HepG2 (cell line): ENCODE results near the gene SOWAHD. TPM values are rescaled to one million over a fixed set of nuclear protein-coding genes. Genes with fewer than 3 reads are reported as not detected.

Source experiments
- ATAC-seq: fragments of 200-7000 bp; cut with Tn5 transposase; 3 replicates; pipeline ENCODE4 v1.9.1; 2020; ENCODE audit warnings: mild to moderate bottlenecking, moderate library complexity
- BruUV-seq: library from RNA; stranded (reverse); fragments of 400-500 nt; replicated peaks from 2 replicates; lab custom pipeline; 2021; lab: Mats Ljungman, UMichigan
- CTCF ChIA-PET: fragments of 300-600 bp; formaldehyde crosslinking; extraction: SDS; loops from one replicate; lab custom pipeline; 2021; ENCODE audit warnings: low total read pairs, inconsistent platforms, low intra/inter-chr PET ratio; lab: Yijun Ruan, JAX
- POLR2A ChIA-PET: fragments of 350-600 bp; sonication (Branson Sonifier 250); formaldehyde crosslinking; loops from one replicate; lab custom pipeline; 2020; ENCODE audit warnings: antibody characterized with exemption, inconsistent platforms; lab: Yijun Ruan, JAX
- DNase-seq: peaks from one replicate; pipeline ENCODE4 v3.0.0-alpha.2; 2015; ENCODE audit warnings: low spot score
- FAIRE-seq: peaks from 3 replicates; lab custom pipeline; 2011; peaks lifted over from hg19 to GRCh38; lab: Jason Lieb, UNC
- H2AFZ ChIP-seq: one replicate; pipeline ENCODE4 v1.6.1; 2011; ENCODE audit warnings: low read length, inconsistent platforms
- H3K27ac ChIP-seq: fragments of 300-600 bp; 3 replicates; pipeline ENCODE4 v1.8.0; 2011; ENCODE audit warnings: mixed run types, mild to moderate bottlenecking, mixed read lengths, low read length, inconsistent platforms; ENCODE audit not compliant: insufficient read depth; ENCODE audit errors: extremely low read length
- H3K27me3 ChIP-seq, 2 experiments: fragments of 200-600 bp in 1 of 2; 2 replicates in 1 of 2; 3 replicates in 1 of 2; pipeline versions ENCODE4 v1.6.0 to v1.8.0; 2011; ENCODE audit warnings: low read length in 2 of 2, mild to moderate bottlenecking in 2 of 2, moderate library complexity in 2 of 2, inconsistent platforms in 1 of 2; ENCODE audit not compliant: insufficient read depth in 2 of 2, control insufficient read depth in 1 of 2
- H3K36me3 ChIP-seq, 2 experiments: fragments of 200-600 bp in 1 of 2; replicated peaks in 1 of 2; 2 replicates in 1 of 2; 3 replicates in 1 of 2; pipeline versions ENCODE4 v1.5.1 to v1.8.0; 2011; ENCODE audit warnings: low read length in 2 of 2, inconsistent platforms in 1 of 2; ENCODE audit not compliant: insufficient read depth in 2 of 2, control insufficient read depth in 1 of 2
- H3K4me1 ChIP-seq: 2 replicates; pipeline ENCODE4 v1.5.1; 2012; ENCODE audit warnings: low read length, inconsistent platforms; ENCODE audit not compliant: insufficient read depth
- H3K4me2 ChIP-seq: 2 replicates; pipeline ENCODE4 v1.6.0; 2011; ENCODE audit warnings: low read depth, low read length, inconsistent platforms
- H3K4me3 ChIP-seq, 3 experiments: fragments of 200-600 bp in 1 of 3; sonication (generic), shearing (Covaris generic) in 1 of 3; replicated peaks in 1 of 3; 2 replicates each; pipeline ENCODE4 v1.5.1; 2011 to 2016; ENCODE audit warnings: low read length in 3 of 3, inconsistent platforms in 2 of 3, low read depth in 2 of 3, mild to moderate bottlenecking in 2 of 3, control low read depth in 1 of 3, mixed read lengths in 1 of 3; ENCODE audit not compliant: insufficient read depth in 1 of 3
- H3K79me2 ChIP-seq: one replicate; pipeline ENCODE4 v1.6.1; 2011; ENCODE audit warnings: low read length, inconsistent platforms; ENCODE audit not compliant: insufficient read depth
- H3K9ac ChIP-seq: 2 replicates; pipeline ENCODE4 v1.6.0; 2011; ENCODE audit warnings: mild to moderate bottlenecking, low read depth, low read length, inconsistent platforms; ENCODE audit not compliant: insufficient read depth
- H3K9me3 ChIP-seq: 2 replicates; pipeline ENCODE4 v1.5.1; 2012; ENCODE audit warnings: mild to moderate bottlenecking, low read length
- H4K20me1 ChIP-seq: 2 replicates; pipeline ENCODE4 v1.6.0; 2011; ENCODE audit warnings: inconsistent platforms, mild to moderate bottlenecking, low read length, moderate library complexity; ENCODE audit not compliant: insufficient read depth
- ELF3 ChIP-seq: IDR thresholded peaks from 2 replicates; pipeline ENCODE4 v1.6.1; 2016; ENCODE audit warnings: missing genetic modification reagents, missing compliant biosample characterization
- HDAC1 ChIP-seq: sonication (generic); formaldehyde crosslinking; IDR thresholded peaks from 2 replicates; pipeline ENCODE4 v1.5.1; 2020; ENCODE audit warnings: mild to moderate bottlenecking, missing genetic modification reagents
- NR2F2 ChIP-seq: IDR thresholded peaks from 2 replicates; pipeline ENCODE4 v1.6.1; 2012; ENCODE audit warnings: low read depth, inconsistent platforms, borderline replicate concordance
- SOX5 ChIP-seq: IDR thresholded peaks from 2 replicates; pipeline ENCODE4 v1.6.1; 2016; ENCODE audit warnings: borderline replicate concordance
- TEAD3 ChIP-seq: optimal IDR thresholded peaks from 2 replicates; pipeline ENCODE3; 2016; ENCODE audit warnings: borderline replicate concordance
- ZNF121 ChIP-seq: sonication (generic); formaldehyde crosslinking; IDR thresholded peaks from 2 replicates; pipeline ENCODE4 v1.5.0; 2020; ENCODE audit warnings: mild to moderate bottlenecking, missing genetic modification reagents
- ZNF292 ChIP-seq: sonication (generic); formaldehyde crosslinking; IDR thresholded peaks from 2 replicates; pipeline ENCODE4 v1.8.1; 2022; ENCODE audit warnings: mild to moderate bottlenecking, low read depth, missing genetic modification reagents, borderline replicate concordance
- ZNF558 ChIP-seq: sonication (generic); formaldehyde crosslinking; IDR thresholded peaks from 2 replicates; pipeline ENCODE4 v1.9.0; 2022; ENCODE audit warnings: mild to moderate bottlenecking, missing genetic modification reagents, borderline replicate concordance
- ZSCAN25 ChIP-seq: sonication (generic); formaldehyde crosslinking; IDR thresholded peaks from 2 replicates; pipeline ENCODE4 v1.8.0; 2022; ENCODE audit warnings: mild to moderate bottlenecking, missing genetic modification reagents
- WGBS: methylation state at CpG from one replicate; pipeline ENCODE4 v1.1.6; 2017; ENCODE audit warnings: low lambda C conversion rate; 5-methylcytosine and 5-hydroxymethylcytosine counted together
- in situ Hi-C: cut with HindIII; loops from 2 replicates; pipeline ENCODE4 v1.10.0; 2017; ENCODE audit warnings: low pct_unique_long_range_greater_than_20kb; ENCODE audit not compliant: extremely low pct_ligation_motif_present
- intact Hi-C: fragments of 100-400 bp; cut with micrococcal nuclease; formaldehyde crosslinking; loops from one replicate; pipeline ENCODE4 v1.10.0; 2022; ENCODE audit not compliant: unreplicated experiment
- polyA plus RNA-seq, 8 experiments: library from polyadenylated mRNA; depleted of rRNA in 3 of 8; stranded (reverse) in 7 of 8; unstranded in 1 of 8; fragments of >200 nt; fragmentation: Illumina TruSeq in 4 of 8; extraction: Trizol in 4 of 8; gene quantifications; 2 replicates each; pipeline versions ENCODE4 v1.2.1 to v1.2.3, GENCODE V29; 2011 to 2016; ENCODE audit warnings: low read depth in 4 of 8, missing spikeins in 1 of 8, mixed read lengths in 1 of 8; ENCODE audit not compliant: insufficient read depth in 1 of 8
- total RNA-seq, 5 experiments: library from RNA; depleted of rRNA; stranded (reverse); fragments of >200 nt; fragmentation: Illumina TruSeq; extraction: Trizol; gene quantifications; 2 replicates each; pipeline ENCODE4 v1.2.3, GENCODE V29; 2016; ENCODE audit warnings: low read depth in 1 of 5
- TF ChIP-seq, protein P1 (sequence below): sonication (generic); formaldehyde crosslinking; IDR thresholded peaks from 2 replicates; pipeline ENCODE4 v1.5.1; 2020; ENCODE audit warnings: mild to moderate bottlenecking, missing genetic modification reagents, borderline replicate concordance
- TF ChIP-seq, protein P2 (sequence below): sonication (generic); formaldehyde crosslinking; IDR thresholded peaks from 2 replicates; pipeline ENCODE4 v1.4.0; 2020; ENCODE audit warnings: missing genetic modification reagents
- TF ChIP-seq, protein P3 (sequence below): sonication (generic); formaldehyde crosslinking; IDR thresholded peaks from 2 replicates; pipeline ENCODE4 v1.8.1; 2023; ENCODE audit warnings: missing genetic modification reagents, mild to moderate bottlenecking, borderline replicate concordance
- TF ChIP-seq, protein P4 (sequence below): sonication (generic); formaldehyde crosslinking; IDR thresholded peaks from 2 replicates; pipeline ENCODE4 v1.4.0; 2020; ENCODE audit warnings: missing genetic modification reagents, low read depth, mild to moderate bottlenecking, borderline replicate concordance

SOWAHD gene
- total and polyA plus RNA-seq, 2 of the 13 experiments (the other 11 are each of a cell fraction or from before 2014, with no cell fraction given): 1.0 to 1.3 TPM

DNA sequence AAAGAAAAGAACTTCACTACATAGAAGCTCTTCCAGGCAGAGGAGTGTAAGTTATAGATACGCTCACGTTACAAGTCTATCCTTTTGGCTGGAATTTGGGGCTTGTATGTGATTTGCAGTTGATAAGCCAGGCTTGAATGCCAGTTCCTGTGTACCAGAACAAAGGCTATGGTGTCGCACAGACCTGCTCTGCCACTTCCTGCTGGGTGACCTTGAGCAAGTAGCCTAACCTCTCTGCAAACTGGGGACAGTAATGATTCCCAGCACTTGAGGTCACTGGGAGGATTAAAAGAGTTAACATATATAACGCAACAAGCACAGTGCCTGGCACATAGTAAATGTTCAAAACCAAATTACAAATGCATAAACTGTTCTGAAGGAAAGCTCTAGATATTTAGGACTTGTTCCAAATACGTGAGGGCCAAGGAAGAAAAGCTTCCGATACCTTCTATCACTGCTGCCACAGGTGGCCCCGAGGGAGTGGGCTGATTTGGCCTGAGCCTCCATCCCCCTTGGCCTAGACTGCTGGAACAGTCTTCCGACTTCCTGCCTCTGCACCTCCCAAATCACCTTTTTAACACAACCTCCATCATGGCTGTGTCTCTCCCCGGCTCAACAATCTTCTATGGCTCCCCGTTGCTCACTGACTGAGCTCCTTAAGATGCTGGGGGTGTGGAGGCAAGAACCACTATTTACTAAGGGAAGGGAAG lies 1.3 kb upstream of the SOWAHD start (continued):
- TF ChIP-seq ZNF121 (CRISPR knock-in tag) (peak; percentile 81), SOX5 (CRISPR knock-in tag) (peak; percentile 15; the same call in 1 of the 2 replicates)
- TF ChIP-seq, all 625 proteins: peak for 12

DNA sequence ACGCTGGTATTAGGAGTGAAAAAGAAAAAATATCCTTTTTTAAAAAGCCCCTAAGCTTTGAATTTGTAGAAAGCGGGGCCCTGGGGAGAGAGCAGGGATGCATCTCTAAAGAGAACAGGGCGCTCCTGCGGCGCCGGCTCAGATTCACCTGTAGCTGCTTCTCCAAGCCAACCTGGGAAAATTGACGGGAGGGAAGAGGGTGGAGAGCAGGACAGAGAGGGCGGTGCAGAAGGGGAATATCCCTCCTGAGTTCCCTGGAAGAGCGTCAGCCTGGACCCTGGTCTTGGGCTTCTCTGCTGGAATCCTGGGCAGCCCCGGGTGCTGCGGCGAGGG lies 776 bp upstream of the SOWAHD start:
- no peak for FAIRE-seq
- in situ Hi-C loops: no loop called here
- Histone ChIP-seq H4K20me1 (no peaks in the 10 kb centered on the region), H3K79me2 (no peaks in the 10 kb centered on the region), H3K36me3 (no peaks in the 10 kb centered on the region), H2AFZ (no peak overlapping the region), H3K27me3 (no peaks in the 10 kb centered on the region), H3K4me2 (peak overlapping the region; percentile 80), H3K4me1 (peaks cover 35% of the 10 kb centered on the region), H3K4me3 (peak overlapping the region; percentile 47 to 69 (median 64); a peak in 5 of 6 replicates), H3K9ac (0 out of 2 replicates have a peak overlapping the region, but pooled peaks have one; percentile 46), H3K27ac (peak overlapping the region; percentile 68), H3K9me3 (no peaks in the 10 kb centered on the region)
- POLR2A ChIA-PET: interaction anchor here (0.9 to 4.5 kb wide), 5 partner anchors 33 to 185 kb away, joined by 3 to 54 read pairs (median 4); partner anchors contain the start of genes RPL39 and UPF3B
- WGBS: 13% methylated on average over 7 of the region's 12 CpGs
- intact Hi-C loops: loop anchor here (1.0 kb wide), 1 partner anchor 150 kb away; no protein-coding TSS in a partner anchor
- no TSS peak for BruUV-seq
- DNase-seq: no peak
- CTCF ChIA-PET: no interaction called here
- peak; percentile 54 for ATAC-seq
- TF ChIP-seq NR2F2 (peak; percentile 71; the same call in 1 of the 2 replicates), ELF3 (CRISPR knock-in tag) (no peak), TEAD3 (CRISPR knock-in tag) (peak; percentile 76), ZSCAN25 (peak; percentile 45; the same call in 1 of the 2 replicates), HDAC1 (CRISPR knock-in tag) (peak; percentile 53; the same call in 1 of the 2 replicates), ZNF558 (no peak), ZNF292 (CRISPR knock-in tag) (0 out of 2 replicates have a peak, but pooled peaks have one; percentile 36)
- TF ChIP-seq, protein P1, sequence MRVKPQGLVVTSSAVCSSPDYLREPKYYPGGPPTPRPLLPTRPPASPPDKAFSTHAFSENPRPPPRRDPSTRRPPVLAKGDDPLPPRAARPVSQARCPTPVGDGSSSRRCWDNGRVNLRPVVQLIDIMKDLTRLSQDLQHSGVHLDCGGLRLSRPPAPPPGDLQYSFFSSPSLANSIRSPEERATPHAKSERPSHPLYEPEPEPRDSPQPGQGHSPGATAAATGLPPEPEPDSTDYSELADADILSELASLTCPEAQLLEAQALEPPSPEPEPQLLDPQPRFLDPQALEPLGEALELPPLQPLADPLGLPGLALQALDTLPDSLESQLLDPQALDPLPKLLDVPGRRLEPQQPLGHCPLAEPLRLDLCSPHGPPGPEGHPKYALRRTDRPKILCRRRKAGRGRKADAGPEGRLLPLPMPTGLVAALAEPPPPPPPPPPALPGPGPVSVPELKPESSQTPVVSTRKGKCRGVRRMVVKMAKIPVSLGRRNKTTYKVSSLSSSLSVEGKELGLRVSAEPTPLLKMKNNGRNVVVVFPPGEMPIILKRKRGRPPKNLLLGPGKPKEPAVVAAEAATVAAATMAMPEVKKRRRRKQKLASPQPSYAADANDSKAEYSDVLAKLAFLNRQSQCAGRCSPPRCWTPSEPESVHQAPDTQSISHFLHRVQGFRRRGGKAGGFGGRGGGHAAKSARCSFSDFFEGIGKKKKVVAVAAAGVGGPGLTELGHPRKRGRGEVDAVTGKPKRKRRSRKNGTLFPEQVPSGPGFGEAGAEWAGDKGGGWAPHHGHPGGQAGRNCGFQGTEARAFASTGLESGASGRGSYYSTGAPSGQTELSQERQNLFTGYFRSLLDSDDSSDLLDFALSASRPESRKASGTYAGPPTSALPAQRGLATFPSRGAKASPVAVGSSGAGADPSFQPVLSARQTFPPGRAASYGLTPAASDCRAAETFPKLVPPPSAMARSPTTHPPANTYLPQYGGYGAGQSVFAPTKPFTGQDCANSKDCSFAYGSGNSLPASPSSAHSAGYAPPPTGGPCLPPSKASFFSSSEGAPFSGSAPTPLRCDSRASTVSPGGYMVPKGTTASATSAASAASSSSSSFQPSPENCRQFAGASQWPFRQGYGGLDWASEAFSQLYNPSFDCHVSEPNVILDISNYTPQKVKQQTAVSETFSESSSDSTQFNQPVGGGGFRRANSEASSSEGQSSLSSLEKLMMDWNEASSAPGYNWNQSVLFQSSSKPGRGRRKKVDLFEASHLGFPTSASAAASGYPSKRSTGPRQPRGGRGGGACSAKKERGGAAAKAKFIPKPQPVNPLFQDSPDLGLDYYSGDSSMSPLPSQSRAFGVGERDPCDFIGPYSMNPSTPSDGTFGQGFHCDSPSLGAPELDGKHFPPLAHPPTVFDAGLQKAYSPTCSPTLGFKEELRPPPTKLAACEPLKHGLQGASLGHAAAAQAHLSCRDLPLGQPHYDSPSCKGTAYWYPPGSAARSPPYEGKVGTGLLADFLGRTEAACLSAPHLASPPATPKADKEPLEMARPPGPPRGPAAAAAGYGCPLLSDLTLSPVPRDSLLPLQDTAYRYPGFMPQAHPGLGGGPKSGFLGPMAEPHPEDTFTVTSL (CRISPR knock-in tag): peak; percentile 6; the same call in 1 of the 2 replicates
- TF ChIP-seq, protein P2, sequence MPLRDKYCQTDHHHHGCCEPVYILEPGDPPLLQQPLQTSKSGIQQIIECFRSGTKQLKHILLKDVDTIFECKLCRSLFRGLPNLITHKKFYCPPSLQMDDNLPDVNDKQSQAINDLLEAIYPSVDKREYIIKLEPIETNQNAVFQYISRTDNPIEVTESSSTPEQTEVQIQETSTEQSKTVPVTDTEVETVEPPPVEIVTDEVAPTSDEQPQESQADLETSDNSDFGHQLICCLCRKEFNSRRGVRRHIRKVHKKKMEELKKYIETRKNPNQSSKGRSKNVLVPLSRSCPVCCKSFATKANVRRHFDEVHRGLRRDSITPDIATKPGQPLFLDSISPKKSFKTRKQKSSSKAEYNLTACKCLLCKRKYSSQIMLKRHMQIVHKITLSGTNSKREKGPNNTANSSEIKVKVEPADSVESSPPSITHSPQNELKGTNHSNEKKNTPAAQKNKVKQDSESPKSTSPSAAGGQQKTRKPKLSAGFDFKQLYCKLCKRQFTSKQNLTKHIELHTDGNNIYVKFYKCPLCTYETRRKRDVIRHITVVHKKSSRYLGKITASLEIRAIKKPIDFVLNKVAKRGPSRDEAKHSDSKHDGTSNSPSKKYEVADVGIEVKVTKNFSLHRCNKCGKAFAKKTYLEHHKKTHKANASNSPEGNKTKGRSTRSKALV: 0 out of 2 replicates have a peak, but pooled peaks have one; percentile 26
- TF ChIP-seq, protein P3, sequence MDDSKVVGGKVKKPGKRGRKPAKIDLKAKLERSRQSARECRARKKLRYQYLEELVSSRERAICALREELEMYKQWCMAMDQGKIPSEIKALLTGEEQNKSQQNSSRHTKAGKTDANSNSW (CRISPR knock-in tag): no peak
- TF ChIP-seq, protein P4, sequence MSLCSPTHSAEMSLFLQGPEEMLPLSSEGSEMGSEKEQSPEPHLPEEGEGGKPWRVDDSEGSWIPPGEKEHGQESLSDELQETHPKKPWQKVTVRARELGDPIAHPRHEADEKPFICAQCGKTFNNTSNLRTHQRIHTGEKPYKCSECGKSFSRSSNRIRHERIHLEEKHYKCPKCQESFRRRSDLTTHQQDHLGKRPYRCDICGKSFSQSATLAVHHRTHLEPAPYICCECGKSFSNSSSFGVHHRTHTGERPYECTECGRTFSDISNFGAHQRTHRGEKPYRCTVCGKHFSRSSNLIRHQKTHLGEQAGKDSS (CRISPR knock-in tag): 0 out of 2 replicates have a peak, but pooled peaks have one; percentile 26
